Measurements from ENCODE around the gene KATNB1.

DNA sequence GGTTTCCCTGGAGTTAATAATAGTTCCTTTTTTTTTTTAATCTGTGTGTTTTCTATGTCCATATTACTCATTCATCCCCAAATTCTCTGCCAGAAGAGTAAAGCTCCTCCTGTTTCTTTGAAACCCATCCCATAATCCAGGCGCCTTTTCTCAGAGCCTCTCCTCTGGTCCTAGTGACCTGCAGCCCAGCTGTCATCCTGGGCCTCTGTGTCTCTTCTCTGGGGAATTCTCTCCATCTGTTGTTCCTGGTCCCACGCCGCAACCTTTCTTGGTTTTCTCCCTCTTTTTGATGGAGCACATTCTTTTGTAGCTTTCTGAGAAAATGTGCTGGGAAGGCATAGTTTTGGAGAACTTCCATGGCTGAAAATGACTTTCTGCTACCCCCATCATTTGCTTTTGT is 10.2 kb downstream of the KATNB1 start:
- TF ChIP-seq, protein P1, sequence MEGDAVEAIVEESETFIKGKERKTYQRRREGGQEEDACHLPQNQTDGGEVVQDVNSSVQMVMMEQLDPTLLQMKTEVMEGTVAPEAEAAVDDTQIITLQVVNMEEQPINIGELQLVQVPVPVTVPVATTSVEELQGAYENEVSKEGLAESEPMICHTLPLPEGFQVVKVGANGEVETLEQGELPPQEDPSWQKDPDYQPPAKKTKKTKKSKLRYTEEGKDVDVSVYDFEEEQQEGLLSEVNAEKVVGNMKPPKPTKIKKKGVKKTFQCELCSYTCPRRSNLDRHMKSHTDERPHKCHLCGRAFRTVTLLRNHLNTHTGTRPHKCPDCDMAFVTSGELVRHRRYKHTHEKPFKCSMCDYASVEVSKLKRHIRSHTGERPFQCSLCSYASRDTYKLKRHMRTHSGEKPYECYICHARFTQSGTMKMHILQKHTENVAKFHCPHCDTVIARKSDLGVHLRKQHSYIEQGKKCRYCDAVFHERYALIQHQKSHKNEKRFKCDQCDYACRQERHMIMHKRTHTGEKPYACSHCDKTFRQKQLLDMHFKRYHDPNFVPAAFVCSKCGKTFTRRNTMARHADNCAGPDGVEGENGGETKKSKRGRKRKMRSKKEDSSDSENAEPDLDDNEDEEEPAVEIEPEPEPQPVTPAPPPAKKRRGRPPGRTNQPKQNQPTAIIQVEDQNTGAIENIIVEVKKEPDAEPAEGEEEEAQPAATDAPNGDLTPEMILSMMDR (IDR thresholded peaks at IDR 0.05), result no peak
- no peak for TF ChIP-seq POLR2AphosphoS5 (IDR thresholded peaks at IDR 0.05)
- no peak for TF ChIP-seq POLR2A (IDR thresholded peaks at IDR 0.05)

Data from breast epithelium (tissue), 3 donors.